ENCODE results near the gene VPS72. TPM values are rescaled to one million over a fixed set of nuclear protein-coding genes. Genes with fewer than 3 reads are reported as not detected.

VPS72 gene
- total RNA-seq, 1 experiment from 2014 or later = 108 TPM

DNA sequence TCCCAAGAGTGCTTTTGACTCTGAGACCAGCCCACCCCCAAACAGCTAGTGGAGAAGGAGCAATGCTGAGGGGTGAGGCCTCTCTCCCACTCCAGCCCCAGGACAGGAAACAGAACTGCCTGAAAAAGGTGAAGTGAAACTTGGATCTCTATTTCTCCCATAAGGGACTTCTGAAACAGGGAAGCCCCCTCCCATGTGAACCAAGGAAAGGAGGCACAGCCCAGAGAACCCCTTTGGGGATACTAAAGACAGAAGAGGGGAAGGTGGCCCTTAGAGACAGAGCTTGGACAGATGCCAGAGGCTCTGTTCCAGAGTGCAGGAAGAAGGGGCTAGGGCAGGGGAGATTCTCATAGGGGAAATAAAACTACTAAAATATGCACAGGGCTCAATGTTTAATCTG, 30.6 kb downstream of the VPS72 start:
- H3K9me3 Mint-ChIP-seq (ENCODE audit: unreplicated experiment) = no peaks in the 10 kb centered on the region
- no peak for TF ChIP-seq CTCF (IDR thresholded peaks at IDR 0.05; ENCODE audit: unreplicated experiment)
- intact Hi-C loops (cut with micrococcal nuclease) = loop anchor here (5.0 kb wide), 1 partner anchor 462 kb away; the partner anchor contains the start of gene GOLPH3L
- BruUV-seq (replicated peaks) = no TSS peak
- peak overlapping the region; percentile 49 for H3K27ac Mint-ChIP-seq (ENCODE audit: low read depth, unreplicated experiment)
- ChIA-PET POLR2A (interaction anchor here (0.6 to 2.1 kb wide), 3 partner anchors 56 to 122 kb away, joined by 3 to 7 read pairs (median 3); partner anchors contain the start of gene GABPB2), CTCF (interaction anchor here (0.7 to 7.3 kb wide), 7 partner anchors 34 to 161 kb away, joined by 3 to 158 read pairs (median 3); partner anchors contain the start of gene CDC42SE1)
- no peak overlapping the region for H3K4me3 Mint-ChIP-seq (ENCODE audit: unreplicated experiment)
- peaks cover 17% of the 10 kb centered on the region for H3K4me1 Mint-ChIP-seq (ENCODE audit: insufficient read depth, unreplicated experiment)
- no peaks in the 10 kb centered on the region for H3K27me3 Mint-ChIP-seq (ENCODE audit: insufficient read depth, unreplicated experiment)
- H3K36me3 Mint-ChIP-seq (ENCODE audit: insufficient read depth, unreplicated experiment) = peaks cover 48% of the 10 kb centered on the region
- no peak for DNase-seq (ENCODE audit: unreplicated experiment)

GRCh38 chr1:151158751-151159251, 31.2 kb downstream of the VPS72 start:
- Mint-ChIP-seq H3K4me3 (ENCODE audit: unreplicated experiment) (no peak overlapping the region), H3K36me3 (ENCODE audit: insufficient read depth, unreplicated experiment) (peaks cover 48% of the 10 kb centered on the region), H3K4me1 (ENCODE audit: insufficient read depth, unreplicated experiment) (peaks cover 12% of the 10 kb centered on the region), H3K9me3 (ENCODE audit: unreplicated experiment) (no peaks in the 10 kb centered on the region), H3K27ac (ENCODE audit: low read depth, unreplicated experiment) (peak overlapping the region; percentile 49), H3K27me3 (ENCODE audit: insufficient read depth, unreplicated experiment) (no peaks in the 10 kb centered on the region)
- ChIA-PET POLR2A (interaction anchor here (1.2 to 2.1 kb wide), 2 partner anchors 56 to 87 kb away, joined by 3 to 7 read pairs; partner anchors contain the start of gene GABPB2), CTCF (interaction anchor here (0.7 to 7.3 kb wide), 7 partner anchors 33 to 161 kb away, joined by 3 to 158 read pairs (median 3); partner anchors contain the start of gene CDC42SE1)
- BruUV-seq (replicated peaks) = no TSS peak
- DNase-seq (ENCODE audit: unreplicated experiment) = no peak
- no peak for TF ChIP-seq CTCF (IDR thresholded peaks at IDR 0.05; ENCODE audit: unreplicated experiment)
- intact Hi-C loops (cut with micrococcal nuclease) = loop anchor here (5.0 kb wide), 1 partner anchor 462 kb away; the partner anchor contains the start of gene GOLPH3L

DNA sequence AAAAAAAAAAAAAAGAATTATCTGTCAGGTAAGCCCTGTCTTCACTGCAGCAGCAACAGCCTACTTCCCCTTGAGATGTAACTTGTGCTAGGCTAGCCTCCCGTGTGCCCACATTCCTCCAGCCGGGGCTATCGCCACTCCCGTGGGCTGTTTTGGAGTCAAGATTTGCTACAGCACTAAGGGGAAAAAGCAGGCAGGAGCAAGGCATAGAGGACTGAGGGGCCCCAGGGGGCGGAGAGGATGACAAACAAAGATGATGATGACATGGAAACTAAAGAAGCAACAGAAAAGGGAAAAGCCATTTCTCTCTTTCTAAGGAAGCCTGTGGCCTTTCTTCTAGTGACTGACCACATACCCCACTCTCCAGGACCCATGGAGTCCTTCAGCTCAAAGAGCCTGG, 31.7 kb downstream of the VPS72 start:
- intact Hi-C loops (cut with micrococcal nuclease) = loop anchor here (5.0 kb wide), 1 partner anchor 461 kb away; the partner anchor contains the start of gene GOLPH3L
- POLR2A ChIA-PET = interaction anchor here (0.6 to 2.1 kb wide), 4 partner anchors 55 to 730 kb away, joined by 3 to 7 read pairs (median 4); partner anchors contain the start of gene GABPB2
- H3K27ac Mint-ChIP-seq (ENCODE audit: low read depth, unreplicated experiment) = no peak overlapping the region
- H3K27me3 Mint-ChIP-seq (ENCODE audit: insufficient read depth, unreplicated experiment) = no peaks in the 10 kb centered on the region
- no peaks in the 10 kb centered on the region for H3K9me3 Mint-ChIP-seq (ENCODE audit: unreplicated experiment)
- H3K36me3 Mint-ChIP-seq (ENCODE audit: insufficient read depth, unreplicated experiment) = peaks cover 48% of the 10 kb centered on the region
- BruUV-seq (replicated peaks) = no TSS peak
- TF ChIP-seq CTCF (IDR thresholded peaks at IDR 0.05; ENCODE audit: unreplicated experiment) = no peak
- H3K4me1 Mint-ChIP-seq (ENCODE audit: insufficient read depth, unreplicated experiment) = peaks cover 12% of the 10 kb centered on the region
- DNase-seq (ENCODE audit: unreplicated experiment) = no peak
- CTCF ChIA-PET = interaction anchor here (0.7 to 7.3 kb wide), 7 partner anchors 32 to 140 kb away, joined by 3 to 158 read pairs (median 3); no protein-coding TSS in a partner anchor
- no peak overlapping the region for H3K4me3 Mint-ChIP-seq (ENCODE audit: unreplicated experiment)

DNA sequence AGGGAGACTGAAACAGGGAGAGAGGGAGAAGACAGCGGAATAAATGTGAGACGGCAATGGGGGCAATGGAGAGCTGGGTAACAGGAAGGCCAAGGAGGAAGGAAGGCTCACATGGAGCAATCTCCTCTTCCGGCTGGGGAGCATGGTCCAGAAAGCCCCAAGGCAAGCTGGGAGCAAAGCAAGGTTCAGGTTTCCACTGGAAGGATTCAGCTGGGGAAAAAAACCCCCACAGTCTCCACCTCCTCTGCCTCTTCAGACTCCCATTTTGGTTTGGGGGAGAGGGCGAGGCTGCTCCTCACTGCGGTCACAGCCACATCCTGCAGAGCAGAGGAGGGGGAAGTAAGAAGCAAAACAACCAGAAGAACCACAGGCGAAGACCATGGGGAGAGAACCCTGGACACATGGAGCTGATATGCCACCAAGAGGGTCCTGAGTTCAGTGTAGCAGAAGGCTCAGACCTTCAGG, 32.9 kb downstream of the VPS72 start:
- CTCF ChIA-PET = interaction anchor here (0.7 to 7.3 kb wide), 23 partner anchors 8 to 155 kb away, joined by 3 to 158 read pairs (median 5); partner anchors contain the start of genes GABPB2, LYSMD1 and MINDY1
- peaks cover 12% of the 10 kb centered on the region for H3K4me1 Mint-ChIP-seq (ENCODE audit: insufficient read depth, unreplicated experiment)
- H3K36me3 Mint-ChIP-seq (ENCODE audit: insufficient read depth, unreplicated experiment) = peaks cover 41% of the 10 kb centered on the region
- H3K9me3 Mint-ChIP-seq (ENCODE audit: unreplicated experiment) = no peaks in the 10 kb centered on the region
- no peak for TF ChIP-seq CTCF (IDR thresholded peaks at IDR 0.05; ENCODE audit: unreplicated experiment)
- POLR2A ChIA-PET = interaction anchor here (0.7 to 2.0 kb wide), 5 partner anchors 9 to 165 kb away, joined by 3 to 10 read pairs (median 4); partner anchors contain the start of genes LYSMD1, MINDY1 and SCNM1
- intact Hi-C loops (cut with micrococcal nuclease) = loop anchor here (5.0 kb wide), 1 partner anchor 460 kb away; the partner anchor contains the start of gene GOLPH3L
- H3K27me3 Mint-ChIP-seq (ENCODE audit: insufficient read depth, unreplicated experiment) = no peaks in the 10 kb centered on the region
- no TSS peak for BruUV-seq (replicated peaks)
- no peak overlapping the region for H3K4me3 Mint-ChIP-seq (ENCODE audit: unreplicated experiment)
- no peak for DNase-seq (ENCODE audit: unreplicated experiment)
- H3K27ac Mint-ChIP-seq (ENCODE audit: low read depth, unreplicated experiment) = no peak overlapping the region
